NAMALWA (cell line): ENCODE data around the gene HSPB7.
"Not testable (repeated sequence)": the region's sequence is repeated elsewhere in the genome, so short reads cannot be mapped to it uniquely, and the experiment has no call there.

Source experiments
- DNase-seq: peaks from one replicate; pipeline ENCODE4 v3.0.0-alpha.2; 2015; ENCODE audit warnings: low spot score

Gene HSPB7

GRCh38 chr1:16022393-16022792, 4.5 kb upstream of the HSPB7 start:
- no peak for DNase-seq

GRCh38 chr1:16021681-16022080, 3.8 kb upstream of the HSPB7 start, which contains the start of gene CLCNKA:
Gene CLCNKA (plus strand): TSS chr1:16022036. CDS start chr1:16022620, 584 bp downstream.
- DNase-seq: no peak

GRCh38 chr1:16020878-16021277, 3.0 kb upstream of the HSPB7 start:
- not testable (repeated sequence) for DNase-seq

- DNase-seq: no peak
Observed at GRCh38 chr1:16020325-16020724, 2.5 kb upstream of the HSPB7 start.

DNA sequence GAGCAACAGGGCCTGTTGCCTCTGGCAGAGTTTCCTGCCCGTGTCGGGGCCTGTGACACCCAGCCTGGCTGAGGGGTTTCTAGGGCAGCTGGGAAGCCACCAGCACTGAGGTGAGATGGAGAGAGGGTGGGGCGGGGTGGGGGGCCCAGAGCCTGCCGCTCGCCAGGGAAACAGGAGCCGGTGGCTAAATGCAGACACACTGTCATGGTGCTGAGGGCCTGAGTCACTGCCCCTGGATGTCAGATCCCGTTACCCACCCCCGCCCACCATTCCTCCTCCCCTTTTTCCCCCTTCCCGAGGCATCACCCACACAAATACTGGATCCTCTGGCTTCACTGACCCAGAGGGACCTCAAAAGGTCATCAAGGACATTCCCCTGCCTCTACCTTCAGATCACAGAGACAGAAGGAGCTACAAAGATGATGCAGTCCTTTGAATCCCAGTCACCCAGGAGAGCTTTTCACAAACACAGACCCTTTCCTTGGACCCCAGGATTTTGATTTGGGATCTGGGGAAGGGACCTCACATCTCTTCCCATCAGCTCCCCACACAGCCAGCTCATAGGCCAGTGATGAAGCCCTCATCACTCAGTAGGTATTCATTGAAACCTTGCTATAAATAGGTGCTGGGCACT, 1.9 kb upstream of the HSPB7 start:
- DNase-seq: no peak

DNA sequence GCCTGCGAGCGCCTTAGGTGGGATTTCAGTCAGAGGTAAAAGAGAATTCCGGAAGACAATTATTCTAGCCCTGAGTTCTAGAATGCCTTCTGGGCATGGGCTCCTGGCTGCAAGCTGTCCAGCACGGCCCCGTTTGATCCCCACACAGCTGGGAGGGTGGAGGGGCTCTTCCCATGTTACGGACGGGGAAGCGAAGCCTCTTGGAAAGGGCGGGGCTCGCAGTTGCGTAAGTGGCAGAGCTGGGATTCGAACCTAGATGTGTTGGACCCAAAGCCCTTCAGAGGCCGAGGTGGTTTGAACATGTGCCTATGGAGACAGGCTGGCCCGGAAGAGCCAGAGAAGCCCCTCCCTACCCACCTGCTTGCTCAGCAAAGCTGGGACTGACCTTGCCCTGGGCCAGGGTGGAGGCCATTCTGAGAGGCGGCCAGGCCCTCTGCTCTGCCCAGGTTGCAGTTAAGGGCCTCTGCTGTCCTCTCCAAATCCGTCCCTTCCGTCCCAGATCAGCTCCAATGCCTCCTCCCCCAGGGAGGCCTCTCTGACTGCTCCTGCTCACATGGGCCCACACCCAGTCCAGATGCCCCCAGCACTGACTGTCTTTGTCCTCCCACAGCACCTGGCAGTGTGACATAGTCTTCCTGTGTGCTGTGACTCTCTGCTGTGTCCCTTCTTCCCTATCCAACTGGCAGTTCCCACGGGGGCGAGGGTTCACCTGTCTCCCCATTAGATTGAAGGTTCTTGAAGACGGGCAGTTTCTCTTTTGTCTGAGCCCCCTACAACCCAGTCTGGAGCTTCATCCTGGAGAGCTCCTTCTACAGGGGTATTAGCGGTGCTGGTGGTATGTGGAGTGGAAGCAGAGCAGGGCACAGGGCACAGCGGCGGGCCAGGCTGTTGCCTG, 1.2 kb upstream of the HSPB7 start:
- no peak for DNase-seq

DNA sequence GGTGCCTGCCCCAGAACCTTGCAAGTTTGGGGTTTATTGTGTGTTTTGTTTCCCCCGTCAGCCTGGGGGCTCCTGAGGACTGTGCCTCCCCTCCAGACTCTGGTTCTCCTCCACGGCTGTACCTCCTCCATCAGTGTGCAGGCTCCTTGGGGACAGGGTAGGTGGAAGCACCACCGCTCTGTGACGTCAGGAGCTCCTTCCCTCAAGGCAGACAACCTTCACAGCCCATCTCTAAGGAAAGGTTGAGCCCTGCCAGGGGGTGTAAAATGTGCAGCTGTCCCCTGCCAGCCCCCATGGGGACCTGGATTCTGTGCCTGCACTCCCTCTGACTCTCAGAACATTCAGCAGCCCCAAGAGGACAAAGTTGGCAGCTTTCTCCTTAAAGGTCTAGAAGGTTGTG, 465 bp upstream of the HSPB7 start:
- DNase-seq: no peak

- no peak for DNase-seq
Observed at GRCh38 chr1:16017076-16017460, 775 bp downstream of the HSPB7 start.

- DNase-seq: no peak
Observed at GRCh38 chr1:16015960-16016901, 1.6 kb downstream of the HSPB7 start.

DNA sequence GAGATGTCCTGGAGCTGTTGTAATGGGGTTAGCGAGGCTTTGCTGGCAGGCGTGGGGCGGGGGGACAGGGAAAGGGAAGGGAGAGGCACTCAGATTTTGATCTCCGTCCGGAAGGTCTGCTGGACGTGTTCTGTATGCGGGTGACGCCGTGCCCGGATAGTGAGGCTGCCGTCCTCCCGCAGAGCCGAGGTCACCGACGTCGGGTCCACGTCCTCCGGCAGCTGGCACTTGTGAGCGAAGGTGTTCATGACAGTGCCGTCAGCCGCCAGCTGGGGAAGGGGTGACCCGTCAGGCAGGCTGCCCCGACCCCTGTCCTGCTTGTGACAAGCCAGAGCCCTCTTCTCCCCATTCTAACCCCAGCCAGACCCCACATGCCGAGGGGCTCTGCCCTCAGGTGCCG, 2.4 kb downstream of the HSPB7 start:
- DNase-seq: no peak

DNA sequence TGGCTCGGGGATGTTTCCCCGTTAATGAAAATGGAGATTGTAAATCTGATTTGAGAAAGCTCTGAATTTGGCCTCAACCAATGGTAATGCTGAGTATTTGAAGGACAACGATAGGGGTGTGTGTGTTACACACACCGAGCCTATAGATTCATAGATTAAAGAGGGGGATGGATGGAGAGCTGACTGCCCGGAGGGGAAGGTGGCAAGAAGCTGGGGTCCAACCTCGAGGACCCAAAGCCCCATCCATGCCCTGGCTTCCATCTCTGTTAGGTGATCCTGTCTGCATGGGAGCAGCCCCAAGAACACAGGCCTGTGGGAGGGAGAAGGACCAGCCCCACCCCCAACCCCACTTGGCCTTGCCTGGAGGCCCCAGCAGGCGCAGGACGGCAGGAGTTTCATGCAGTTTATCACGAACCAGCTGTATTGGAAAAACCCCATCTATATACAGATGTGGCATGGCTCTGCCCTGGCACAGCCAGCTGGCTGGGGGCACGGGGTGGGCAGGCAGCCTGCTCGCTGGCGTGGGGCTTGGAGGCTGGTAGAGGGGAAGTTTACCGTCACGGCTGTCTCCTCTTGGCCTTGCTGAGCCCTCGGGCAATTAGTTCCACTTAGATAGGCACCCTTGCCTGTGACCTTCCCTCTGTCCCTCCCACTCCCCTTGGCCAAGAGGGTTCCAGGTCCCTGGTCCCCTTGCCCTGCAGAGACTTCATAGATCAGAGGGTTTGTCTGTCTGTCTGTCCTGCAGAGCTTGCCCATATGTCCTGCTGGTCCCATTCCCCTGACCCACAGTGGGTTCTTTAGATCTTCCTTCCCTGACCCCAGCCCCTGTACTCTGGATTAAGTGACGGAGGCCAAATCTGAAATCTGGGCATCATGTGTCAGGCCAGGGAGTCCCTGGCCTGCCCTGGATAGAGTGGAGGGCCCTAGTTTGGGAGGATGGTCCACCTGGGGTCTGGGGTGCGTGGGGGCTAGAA, 3.0 kb downstream of the HSPB7 start:
- peak; percentile 53 for DNase-seq

DNA sequence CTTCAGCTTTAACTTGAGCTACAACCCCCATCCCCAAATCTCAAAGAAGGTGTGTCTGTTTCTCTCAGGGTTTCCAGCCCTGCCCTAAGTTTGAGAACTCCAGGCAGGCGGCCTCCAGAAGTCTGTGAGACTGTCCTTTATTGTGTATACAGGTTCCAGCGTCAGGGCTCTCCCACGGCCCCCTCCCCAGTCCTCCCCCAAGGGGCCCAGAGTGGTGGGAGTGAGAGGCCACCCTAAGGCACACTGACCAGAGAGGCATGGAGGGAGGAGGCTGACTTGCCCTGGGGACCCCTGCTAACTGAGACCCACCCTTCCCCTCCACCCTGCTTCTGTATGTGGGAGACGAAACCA, 4.0 kb downstream of the HSPB7 start:
- DNase-seq: no peak

- peak; percentile 61 for DNase-seq
Observed at GRCh38 chr1:16013220-16013907, 4.5 kb downstream of the HSPB7 start.

DNA sequence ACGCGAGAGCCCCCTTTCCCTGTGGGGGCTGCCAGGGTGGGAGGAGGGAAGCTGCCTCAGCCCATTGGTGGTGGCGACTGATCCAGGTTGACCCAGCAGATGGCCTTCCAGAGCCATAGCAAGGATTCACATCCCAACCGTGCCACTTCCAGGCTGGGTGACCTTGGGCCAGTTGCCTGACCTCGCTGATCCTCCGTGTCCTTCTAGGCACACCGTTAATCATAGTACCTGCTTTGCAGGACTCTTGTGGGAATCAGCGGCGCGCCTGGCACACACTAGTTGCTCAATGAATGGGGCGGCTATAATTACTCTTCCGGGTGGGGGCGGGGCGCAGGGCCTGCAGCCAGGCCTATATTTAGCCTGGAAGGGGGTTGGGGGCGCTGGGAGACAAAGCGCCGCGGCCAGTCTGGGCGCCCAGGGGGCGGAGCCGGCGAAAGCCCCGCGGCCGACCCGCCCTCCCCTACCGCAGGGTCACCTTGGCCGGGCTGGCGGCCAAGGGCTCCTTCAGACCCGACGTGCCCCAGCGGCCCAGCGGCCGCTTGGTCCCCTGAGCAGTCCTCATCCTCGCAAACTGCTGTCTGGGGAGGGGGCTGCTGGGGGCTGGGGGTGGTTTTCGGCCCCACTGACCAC, 5.1 kb downstream of the HSPB7 start:
- DNase-seq: no peak

DNA sequence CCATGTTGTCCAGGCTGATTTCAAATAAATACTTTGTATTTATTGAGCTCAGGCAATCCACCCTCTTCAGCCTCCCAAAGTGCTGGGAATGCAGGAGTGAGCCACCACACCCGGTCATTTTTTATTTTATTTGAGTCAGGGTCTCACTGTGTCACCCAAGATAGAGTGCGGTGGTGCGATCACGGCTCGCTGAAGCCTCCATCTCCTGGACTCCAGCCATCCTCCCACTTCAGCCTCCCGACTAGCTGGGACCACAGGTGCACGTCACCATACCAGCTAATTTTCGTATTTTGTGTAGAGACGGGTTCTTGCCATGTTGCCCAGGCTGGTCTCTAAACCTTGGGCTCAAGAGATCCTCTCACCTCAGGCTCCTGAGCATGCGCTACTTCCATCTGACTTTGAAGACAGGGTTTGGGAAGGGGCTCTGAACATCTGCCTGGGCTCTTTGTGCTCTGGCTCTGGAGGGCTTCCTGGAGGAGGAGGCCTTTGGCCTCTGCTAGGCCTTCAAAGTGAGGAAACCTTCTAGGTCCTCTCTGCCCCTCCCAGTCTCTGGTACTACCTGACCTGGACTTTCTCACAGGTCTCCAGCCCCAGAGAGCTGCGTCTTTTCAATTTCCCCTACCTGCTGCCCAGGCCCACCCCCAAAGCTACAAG, 5.8 kb downstream of the HSPB7 start:
- no peak for DNase-seq

- DNase-seq: no peak
Observed at GRCh38 chr1:16010837-16011236, 7.0 kb downstream of the HSPB7 start.

DNA sequence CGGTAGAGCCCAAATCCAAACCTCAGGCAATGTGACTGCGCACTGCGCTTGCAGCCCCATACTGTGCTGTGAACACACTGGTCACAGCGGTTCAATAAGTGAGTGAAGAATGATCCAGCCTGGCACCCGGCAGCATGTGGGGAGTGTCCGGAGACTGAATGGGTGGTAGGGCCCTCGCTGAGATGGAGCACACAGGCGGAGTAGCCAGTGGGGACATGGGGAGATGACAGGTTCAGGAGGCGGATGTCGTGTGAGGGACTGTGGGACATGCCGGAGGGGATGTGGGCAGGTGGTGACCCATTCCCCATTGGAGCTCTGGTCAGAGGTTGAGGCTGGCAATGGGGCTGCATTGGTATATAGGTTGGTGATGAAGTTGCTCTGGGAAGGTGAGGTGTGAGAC, 8.2 kb downstream of the HSPB7 start:
- DNase-seq: no peak

DNA sequence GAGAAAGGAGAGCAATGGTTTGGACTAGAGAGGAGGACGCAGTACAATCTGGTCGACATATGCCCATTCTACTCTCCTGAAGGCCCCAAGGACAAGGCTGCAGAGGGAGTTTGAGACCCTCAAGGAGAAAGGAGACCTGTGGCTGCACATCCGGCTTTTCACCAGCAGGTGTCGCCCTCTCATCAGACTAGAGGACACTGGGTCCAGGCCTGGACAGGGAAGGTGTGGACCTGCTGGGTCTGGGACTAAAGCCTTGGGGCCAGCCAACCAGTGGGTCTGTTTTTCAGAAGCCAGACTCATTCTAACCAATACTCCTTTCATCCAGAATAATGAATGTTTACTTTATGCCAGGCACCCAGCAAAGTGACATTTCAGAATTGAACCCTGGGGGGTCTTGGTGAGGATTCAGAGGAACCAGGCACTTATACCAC, 8.8 kb downstream of the HSPB7 start:
- DNase-seq: peak; percentile 86

DNA sequence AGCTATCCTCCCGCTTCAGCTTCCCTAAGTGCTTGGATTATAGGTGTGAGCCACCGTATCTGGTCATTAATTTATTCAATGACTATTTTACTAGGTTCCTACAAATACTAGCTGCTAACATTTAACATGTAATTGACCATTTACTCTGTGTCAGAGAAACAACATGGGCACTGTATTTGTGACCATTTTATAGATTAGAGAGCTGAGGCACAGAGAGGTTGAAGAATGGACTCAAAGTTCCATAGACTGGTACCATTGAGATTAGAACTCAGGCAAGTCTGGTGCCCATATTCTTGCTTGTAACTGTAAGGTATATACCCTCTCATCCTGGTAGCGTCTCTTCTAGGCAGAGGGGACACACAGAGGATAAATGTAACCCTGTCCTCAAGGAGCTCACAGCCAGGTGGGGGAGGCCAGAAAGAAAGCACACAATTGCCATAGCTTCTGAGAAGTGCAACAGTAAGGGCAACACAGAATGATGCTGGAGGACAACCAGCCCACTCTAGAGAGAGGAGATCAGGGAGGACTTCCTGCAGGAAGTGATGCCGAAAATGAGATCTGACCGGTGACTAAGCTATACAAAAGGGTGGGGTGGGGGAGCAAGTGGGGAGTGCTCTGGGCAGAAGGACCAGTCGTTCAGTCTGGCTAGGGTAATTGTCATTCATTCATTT, 10.0 kb downstream of the HSPB7 start:
- no peak for DNase-seq
